Renal cortical epithelial cell (primary cell): ENCODE measurements around the gene CLEC18B. TPM values are rescaled to one million over a fixed set of nuclear protein-coding genes. Genes with fewer than 3 reads are reported as not detected.
A peak's percentile ranks its signal among the peaks of the same experiment; 100 is the strongest.

ENCODE experiments used
- DNase-seq: peaks from one replicate; pipeline ENCODE4 v3.0.0-alpha.2; 2011; ENCODE audit warnings: low read depth
- total RNA-seq: library from RNA; depleted of rRNA; stranded (reverse); fragments of >200 nt; gene quantifications from 2 replicates; pipeline ENCODE4 v1.2.3, GENCODE V29; 2014

The CLEC18B gene
- 1.9 and 10.2 TPM in 2 replicates for total RNA-seq

DNA sequence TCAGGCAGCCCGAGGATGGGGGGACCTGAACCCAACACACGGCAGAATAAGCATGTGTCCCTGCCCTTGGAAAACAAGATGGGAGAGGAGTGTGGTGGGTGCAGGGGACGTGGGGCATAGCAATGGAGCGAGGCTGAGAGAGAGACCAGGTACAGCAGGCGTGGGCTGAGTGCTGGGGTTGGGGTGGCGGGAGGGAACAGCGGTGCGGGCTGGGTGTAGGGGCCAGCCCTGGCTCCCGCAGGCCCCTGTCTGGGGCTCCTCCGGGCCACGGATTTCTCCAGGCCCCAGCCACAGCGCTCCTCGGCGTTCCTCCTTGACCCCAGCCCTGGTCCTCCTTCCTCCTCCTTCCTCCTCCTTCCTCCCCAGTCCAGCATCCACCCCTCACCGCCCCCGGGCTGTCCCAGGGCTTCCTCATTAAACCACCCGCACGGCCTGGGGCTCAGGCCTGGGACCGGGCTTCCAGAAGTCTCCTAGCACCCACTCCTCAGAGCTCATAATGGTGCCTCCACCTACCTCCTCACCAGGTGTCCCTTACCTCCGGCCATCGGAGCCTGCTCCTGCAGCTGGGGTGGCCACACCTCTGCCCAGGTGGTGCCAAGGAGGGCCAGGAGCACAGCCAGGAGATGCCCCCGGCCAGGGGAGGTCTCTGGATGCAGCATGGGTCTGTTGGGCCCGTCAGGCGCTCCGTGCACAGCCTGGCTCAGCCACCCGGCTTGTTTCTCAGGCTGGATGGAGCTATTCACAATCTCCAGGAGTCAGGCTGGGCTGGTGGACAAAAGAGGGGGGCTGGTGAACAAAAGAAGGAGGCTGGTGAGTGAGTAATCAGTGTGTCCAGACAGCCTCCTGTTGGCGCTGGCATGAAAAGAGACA is at the start of gene CLEC18B:
CLEC18B (minus strand) TSS at position 867 of the 870 bp plus-strand sequence; CDS start at position 659, 208 bp downstream.
- peak; percentile 65 for DNase-seq

DNA sequence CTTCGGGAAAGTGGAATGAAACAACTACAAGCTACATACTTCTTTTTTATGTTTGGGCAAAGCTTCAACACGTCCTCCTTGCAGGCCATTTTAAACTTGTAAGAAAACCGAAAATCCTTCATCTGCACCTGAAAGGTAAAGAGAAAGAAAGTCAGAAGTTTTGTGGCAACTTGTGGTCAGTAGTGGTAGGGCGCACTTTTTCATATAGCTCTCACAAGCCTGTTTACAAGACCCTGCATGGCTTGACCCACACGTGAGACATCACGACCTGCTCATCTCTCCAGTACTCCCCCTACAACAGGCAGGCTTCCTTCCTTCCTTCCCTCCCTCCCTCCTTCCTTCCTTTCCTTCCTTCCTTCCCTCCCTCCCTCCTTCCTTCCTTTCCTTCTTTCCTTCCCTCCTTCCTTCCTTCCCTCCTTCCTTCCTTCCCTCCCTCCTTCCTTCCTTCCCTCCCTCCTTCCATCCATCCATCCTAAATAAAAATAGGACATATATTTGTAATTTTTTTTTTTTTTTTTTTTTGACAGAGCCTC is 48.7 kb upstream of the CLEC18B start:
- no peak for DNase-seq

DNA sequence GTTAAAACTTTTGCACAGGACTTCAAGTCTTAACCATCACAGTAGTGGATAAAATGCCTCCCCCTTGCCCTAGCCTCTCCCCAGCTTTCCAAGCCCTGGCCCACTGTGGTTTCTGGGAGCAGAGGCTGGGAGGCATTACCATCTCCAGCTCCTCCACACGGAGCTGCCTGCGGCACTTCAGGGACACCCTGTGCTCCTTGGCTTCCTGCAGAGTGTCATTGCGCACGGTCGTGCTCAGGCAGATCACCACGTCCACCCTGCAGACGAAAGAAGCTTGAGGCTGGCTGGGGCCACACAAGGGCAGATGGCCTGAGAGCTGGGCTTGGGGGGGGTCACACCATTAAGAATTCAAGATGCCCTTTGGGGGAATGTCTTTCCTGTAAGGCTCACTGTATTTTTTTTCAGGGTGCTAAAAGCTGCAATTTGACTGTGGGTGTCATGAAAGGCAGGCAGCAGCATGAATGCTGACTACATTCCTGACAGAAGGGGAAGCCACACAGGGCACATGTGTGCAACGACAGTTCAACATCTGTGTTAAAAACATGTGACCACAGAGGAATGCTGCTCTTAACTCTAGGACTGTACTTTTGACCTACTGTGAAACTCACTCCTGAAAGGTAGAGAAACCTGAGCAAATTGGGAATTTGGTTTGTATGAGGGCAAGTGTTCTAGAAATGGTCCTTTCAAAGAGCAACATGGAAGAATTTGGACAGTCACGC is 47.7 kb upstream of the CLEC18B start:
- no peak for DNase-seq

DNA sequence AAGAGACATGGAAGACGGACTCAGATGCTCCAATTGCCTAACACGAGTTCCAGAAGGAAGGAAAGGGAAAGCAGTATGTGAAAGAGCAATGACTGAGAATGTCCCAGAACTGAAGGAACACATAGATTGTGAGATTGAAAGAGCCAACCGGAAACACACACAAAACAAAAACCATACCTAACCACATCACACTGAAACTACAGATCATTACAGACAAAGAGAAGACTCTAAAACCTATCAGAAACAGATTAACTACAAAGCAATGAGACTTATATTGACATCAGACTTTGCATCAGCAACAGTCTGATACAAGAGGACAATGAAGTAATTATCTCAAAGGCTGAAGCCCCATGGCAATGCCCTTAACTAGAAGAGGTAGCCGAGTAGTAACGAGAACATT is 45.6 kb upstream of the CLEC18B start:
- no peak for DNase-seq

DNA sequence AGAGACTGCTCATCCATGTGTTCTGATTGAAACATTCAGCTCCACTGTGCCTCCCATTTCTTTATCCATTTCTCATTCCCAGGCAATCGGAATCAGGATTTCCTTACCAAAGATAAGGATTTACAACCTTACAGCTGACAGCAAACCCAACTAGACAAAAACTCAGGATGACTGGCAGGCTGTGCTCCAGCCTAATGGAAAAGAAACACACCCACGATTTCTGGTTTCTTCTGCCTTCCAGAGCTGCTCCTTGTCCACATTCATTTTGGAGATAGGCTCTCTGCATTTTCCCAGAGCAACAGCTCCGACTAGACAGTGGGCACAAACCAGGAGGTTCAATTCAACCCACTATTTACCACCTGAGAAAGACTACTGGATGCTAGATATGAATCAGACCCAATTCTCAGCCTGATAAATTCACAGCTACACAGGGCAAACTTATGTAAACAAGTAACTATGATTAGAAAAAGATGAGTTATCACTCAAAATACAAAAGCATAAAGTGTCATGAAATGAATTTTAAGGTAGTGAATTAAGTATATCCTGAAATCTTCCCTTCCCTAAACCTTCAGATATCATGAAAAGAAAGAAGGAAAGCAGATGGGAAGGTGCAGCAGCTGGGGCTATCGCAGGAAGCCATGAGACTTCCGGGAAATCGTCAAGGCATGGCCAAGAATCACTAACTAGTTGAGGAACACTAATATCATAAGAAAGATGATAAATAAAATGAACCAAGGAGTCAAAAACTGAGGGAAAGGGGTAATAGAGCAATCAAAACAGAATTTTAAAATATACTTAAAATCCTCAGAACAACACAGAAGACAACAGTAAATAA is 44.8 kb upstream of the CLEC18B start:
- no peak for DNase-seq

DNA sequence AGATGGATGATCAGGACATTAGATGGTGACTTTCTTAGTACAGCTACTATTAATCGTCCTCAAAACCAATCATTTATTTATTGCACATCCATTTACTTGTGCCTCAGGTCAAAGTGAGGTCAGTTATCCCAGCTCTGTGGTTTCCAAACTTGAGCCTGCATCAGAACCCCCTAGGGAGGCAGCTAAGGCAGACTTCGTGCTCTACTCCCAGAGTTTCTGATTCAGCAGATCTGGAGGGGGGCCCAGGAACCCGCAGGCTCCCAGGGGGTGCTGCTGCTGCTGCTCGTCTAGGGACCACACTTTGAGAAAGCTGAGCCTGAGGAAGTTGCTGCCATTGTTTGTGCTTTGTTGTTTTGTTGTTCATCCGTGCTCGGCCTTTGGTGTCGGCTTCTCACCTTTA is 44.0 kb upstream of the CLEC18B start:
- no peak for DNase-seq

DNA sequence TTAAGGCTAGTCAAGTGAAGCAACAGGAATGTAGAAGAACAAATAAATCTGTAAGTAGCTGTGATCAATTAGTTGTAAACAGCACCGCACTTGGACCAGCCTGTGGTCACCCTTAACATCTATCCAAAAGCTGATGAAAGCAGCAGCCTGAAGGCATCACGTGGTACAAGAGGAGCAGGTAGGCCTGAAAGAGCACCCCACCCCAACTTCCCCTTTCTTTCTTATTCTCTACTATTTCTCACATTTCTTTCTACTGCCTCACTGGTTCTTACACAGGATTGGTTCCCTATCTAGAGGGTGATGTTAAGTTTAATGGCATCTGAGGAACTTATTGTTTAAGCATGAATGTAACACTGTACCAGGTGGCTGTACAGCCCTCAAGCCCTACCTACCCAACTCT is 42.6 kb upstream of the CLEC18B start:
- no peak for DNase-seq

DNA sequence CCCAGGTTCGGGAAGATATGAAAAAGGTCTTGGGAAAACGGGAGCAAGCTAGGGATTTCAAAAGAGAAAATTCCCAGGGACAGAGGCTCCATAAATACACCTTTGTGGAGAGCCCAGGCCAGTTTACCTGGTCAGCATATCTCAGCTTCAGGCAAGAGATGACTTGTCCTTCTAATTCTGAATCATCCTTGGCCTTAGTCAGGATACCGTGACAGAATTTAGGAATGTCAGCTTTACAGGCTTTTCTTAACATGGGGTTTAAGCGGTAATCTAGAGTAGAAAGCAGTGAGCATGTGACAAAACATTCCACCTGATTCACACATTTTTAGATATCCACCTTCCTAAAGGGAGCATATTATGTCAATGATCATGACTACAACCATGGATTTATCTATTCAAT is 41.1 kb upstream of the CLEC18B start:
- DNase-seq = peak; percentile 33

DNA sequence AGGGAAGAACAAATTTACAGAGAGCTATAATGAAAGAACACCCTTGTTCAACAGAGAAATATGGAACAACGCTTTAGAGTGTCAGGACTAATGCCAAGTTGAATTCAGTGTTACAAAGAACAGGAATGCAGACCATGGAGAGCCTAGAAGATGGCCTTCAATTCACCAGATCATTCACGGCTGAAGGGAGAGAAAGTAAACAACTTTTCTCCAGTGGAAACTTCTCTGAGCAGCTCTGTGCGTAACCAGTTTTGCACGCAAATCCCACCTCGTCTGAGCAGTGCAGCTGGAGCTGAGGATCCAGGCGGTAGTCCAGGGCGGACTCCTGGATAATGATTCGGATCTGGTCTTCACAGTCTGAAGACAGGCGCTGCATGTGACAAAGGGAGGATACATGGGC is 40.5 kb upstream of the CLEC18B start:
- DNase-seq = no peak

DNA sequence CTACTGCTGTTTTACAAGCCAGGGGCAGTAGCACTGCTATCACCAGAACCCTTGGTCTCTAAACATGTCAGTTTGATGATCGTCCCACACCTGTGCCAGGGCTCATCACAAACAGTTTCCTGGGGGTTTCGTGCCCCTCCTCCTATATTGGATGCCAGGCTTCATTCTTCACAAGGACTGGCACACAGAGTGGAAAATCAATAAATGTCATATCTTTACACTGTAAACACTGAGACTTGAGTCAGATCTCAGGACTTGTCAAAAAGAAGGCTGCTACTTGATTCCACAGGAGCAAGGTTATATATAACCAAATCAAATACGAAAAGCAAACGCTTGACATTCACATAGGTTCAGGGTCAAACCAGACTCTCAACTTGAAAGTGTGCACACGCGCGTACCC is 39.3 kb upstream of the CLEC18B start:
- DNase-seq = no peak

DNA sequence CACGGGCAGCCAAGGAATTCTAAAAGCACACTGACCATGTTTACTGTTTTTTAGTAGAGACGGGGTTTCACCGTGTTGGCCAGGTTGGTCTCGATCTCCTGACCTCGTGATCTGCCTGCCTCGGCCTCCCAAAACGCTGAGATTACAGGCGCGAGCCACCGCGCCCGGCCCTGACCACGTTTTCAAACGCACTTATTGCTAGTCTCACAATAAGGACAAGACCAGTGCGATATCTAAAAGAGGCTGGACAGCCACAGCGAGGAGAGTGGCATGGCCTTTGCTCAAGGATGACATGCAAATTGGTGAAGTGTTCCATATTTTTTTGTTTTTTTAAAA is 35.0 kb upstream of the CLEC18B start:
- DNase-seq = no peak

DNA sequence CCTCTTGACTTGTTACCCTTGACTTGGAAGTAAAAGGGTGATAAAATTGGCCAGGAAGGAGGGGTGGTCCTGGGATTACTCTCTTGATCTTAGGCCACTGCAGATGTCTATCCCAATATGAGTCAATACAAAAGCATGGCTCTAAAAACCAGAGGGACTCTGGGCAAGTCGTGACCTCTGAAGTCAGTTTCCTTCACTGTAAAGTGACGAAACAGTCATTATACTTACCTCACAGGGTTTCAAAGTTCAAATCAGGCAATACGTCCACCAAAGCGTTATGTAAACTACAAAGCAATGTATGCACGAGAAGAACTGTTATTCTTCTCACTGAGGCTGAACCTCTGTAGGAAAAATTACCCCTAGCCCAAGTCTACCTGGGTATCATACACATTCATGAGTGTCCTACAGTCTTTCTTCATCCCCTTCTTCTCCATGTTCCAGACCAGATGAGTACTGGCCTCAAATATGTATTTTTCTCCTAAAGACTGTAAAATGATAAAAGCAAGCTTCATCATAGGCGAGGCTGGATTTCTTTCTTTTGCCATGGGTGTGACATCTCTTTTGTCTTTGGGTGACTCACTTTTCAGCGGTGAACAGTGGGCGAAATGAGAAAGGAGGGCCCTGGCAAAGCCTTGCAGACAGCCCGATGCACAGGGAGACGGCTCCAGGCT is 34.5 kb upstream of the CLEC18B start:
- DNase-seq = no peak

DNA sequence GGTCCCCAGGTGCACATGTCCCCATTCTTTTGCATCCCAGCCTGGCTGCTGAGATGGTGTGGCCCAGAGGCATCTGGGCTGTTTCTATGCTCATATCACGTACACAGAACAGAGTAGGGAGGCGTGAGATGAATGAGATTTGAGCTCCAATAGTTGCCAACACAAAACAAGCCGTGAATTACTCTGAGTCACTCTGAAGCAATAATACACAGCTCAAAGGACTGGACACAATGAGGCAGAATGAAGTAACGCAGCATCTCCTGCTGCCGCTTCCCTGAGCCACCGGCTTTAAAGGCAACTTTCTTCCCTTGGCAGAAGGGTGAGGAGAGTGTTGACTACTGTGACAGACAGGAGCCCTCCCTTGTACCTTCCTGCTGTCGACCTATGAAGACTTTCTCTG is 33.9 kb upstream of the CLEC18B start:
- peak; percentile 51 for DNase-seq

DNA sequence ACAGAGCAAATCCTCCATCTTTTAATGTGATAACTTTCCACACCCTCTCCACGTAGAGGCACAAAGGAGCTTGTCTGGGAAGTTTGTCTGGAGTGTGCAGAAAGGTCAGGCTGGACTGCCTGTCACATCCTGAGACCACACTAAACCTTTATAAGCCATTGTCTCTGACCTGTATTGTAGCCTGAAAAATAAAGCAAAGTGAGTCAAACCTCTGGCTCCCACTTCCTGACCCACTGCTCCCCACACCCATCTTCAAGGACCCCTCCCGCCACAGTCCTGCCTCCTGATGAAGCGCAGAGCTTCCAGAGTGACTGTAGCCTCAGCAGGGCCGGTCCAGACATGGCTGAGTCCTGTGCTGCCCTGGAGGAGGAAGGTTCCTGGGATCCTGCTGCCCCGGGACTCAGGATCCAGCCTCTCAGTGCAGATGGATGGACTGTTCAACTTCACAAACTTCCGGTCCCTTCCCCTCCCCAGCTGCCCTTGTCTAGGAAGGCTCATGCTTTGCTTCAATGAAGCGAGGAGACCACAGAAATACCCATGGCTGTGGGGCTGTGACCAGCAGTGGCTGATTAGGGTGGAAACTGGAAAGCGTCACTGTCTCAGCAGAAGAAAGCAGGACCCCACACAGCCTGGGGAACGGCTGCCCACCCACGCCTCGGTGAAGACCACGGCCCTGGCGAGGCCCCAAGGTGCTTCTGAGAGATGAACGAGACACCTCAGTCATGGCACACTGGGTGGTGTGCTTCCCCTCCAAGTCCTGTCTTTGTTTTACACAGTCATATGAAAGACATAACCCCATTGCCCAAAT is 30.9 kb upstream of the CLEC18B start:
- DNase-seq = peak; percentile 82

DNA sequence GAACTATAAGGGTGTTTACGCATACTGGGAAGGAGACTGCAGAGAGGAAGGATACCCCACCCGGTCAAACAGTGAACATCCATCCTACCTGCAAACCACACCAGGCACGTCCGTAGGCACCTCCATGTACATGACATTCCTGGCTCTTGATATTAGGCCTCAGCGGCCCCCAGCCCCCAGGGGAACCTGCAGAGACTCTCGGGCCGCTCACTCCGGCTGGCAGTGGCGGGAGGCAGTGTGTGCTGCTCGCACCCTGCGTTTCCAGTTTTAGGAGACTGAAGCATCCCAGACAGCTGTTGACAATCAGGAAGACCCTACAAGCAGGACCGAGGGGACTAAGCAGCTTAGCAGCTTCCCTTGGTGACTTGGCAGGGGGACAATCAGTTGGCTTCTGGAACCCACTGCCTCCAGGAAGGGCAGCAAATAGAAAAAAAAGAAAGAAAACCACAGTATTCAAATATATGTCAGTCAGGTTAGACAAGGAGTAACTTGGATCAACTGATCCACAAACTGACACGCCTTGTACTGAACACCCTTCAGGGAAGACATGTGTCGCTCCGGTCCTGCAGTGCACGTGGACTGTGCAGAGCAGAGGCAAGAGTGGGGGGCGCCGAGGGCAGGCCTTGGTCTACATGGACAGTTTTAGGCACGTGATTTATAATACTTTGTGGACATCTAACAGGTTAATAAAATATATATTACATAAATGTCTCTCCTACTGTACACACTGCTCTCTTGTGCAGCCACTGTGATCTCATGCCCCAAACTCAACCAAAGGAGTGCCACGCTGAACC is 29.9 kb upstream of the CLEC18B start:
- DNase-seq = no peak

DNA sequence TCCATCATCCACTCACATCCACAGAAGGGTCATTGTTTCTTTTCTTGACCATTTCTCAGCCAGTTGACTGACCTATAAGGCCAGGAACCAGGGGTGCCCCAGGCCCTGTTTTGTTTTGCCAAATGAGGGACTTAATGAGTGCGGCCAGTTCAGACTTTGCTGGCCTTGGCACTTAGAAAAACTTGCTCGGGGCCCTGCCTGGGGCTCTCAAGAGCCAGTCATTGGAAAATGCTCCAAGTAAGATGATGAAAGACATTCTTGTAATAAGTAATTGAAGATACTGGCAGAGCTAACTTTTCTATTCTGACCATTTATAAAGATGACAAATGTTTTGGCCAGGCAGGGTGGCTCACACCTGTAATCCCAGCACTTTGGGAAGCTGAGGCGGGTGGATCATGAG is 29.0 kb upstream of the CLEC18B start:
- DNase-seq = peak; percentile 42

DNA sequence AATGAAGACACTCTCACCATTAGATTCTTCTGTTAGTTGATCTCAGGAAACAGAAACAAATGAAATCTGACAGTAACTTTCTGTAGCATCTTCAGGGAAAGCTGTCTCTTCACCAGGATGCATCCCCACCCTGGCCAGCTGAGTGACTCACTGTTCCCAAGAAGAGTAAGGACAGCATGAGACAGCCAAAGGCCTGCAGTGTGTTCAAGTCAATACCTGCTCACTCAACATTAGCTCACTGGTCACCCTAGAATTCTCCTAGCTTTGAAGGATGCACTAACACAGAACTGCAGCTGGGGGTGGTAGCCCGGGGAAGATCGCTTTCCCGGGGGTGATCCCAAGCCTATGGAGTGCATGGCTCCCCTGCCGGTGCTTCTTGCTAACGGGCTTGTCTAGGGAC is 28.2 kb upstream of the CLEC18B start:
- no peak for DNase-seq

DNA sequence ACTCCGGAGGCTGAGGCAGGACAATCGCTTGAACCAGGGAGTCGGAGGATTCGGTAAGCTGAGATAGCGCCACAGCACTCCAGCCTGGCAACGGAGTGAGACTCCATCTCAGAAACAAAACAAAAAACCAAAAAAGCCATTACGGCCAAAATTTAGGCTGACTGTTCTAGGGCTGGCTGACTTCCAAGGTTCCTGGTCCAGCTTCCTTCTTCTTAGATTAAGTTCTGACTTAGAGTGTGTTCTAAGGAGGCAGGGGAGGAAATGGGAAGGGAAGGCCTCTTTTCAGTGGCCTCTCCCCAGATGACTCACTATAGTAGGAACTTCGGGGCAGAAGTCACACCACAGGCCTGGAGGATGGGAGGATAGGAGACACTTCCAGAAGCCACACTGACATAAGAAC is 27.7 kb upstream of the CLEC18B start:
- peak; percentile 90 for DNase-seq

DNA sequence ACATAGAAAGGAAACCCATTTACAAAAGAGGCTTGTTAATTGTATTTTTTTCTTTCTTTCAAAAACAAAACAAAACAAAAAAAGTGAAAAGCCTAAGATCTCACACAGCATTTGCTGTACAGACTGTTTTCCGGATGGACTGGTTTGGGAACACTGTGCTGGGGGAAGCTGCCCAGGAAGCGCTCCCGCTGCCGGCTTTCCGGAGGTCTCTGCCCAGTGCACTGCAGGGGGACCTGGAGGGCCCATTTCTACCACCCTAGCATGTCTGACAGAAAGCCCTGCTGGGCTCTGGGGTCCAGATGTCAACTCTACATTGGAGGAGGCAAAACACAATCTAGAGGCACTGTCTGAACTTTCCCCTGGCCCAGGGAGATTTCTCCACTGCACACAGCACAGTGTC is 26.3 kb upstream of the CLEC18B start:
- DNase-seq = no peak

DNA sequence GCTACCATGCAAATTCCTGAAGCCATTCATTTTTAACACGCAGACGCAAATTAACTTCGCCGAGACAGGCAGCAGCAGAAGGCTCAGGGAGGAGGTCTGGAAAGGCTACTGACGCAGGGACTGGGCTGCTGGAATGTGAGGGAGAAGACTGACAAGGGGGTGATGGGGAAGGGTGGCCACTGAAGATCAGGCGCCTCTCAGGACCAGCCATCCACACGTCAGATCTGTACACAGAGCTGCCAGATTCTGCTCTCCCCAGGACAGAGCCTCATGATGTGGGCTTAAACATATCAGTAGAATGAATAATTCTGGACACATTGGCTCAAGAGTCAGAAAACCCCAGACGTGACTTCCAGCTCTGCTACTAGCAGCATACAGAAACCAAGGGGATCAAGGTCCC is 25.6 kb upstream of the CLEC18B start:
- DNase-seq = no peak
